ENCODE results near the gene GLP1R. TPM values are rescaled to one million over a fixed set of nuclear protein-coding genes. Genes with fewer than 3 reads are reported as not detected.

GLP1R gene
- total RNA-seq (ENCODE audit: low replicate concordance) = not detected in 2 replicates

DNA sequence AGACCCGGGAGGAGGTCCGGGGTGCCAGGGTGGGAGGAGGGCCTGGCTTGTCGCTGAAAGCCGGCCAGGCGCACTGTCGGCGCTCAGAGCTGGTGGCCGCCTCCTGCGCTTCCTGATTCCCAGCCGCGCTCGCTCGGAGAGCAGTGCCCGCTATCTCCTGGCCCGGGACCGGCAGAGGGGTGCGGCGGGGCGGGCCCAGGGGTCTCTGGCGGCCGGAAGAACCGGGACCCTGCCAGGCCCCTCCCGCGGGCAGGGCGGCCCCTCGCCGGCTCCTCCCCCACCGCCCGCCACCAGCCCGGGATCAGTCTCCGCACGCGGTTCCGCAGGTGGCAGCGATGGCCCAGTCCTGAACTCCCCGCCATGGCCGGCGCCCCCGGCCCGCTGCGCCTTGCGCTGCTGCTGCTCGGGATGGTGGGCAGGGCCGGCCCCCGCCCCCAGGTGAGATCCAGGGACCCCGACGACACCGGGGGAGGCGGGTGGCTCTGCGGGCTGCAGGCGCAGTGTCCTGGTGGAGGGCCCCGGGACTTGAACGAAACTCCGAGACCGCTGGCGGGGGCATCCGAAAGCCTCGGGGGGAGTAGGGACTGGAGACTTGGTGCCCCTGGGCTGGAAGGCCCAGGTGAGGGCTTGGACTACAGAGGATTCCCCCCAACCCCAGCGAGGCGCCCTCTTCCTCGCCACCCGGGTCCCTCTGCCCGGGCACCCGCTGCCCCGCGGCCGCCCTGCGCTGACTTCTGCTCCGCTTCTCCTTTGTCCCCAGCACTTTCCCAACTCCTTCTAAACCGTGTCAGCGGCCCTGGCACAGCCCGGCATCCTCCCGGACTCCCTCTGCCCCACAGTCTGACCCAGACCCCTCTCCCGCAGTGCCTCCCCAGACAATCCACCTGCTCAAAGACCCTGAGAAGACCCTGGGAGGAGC lies at the start of gene GLP1R:
TSS of gene GLP1R (plus strand) at position 301 of the 919 bp plus-strand sequence. CDS start at position 361, 60 bp downstream.

DNA sequence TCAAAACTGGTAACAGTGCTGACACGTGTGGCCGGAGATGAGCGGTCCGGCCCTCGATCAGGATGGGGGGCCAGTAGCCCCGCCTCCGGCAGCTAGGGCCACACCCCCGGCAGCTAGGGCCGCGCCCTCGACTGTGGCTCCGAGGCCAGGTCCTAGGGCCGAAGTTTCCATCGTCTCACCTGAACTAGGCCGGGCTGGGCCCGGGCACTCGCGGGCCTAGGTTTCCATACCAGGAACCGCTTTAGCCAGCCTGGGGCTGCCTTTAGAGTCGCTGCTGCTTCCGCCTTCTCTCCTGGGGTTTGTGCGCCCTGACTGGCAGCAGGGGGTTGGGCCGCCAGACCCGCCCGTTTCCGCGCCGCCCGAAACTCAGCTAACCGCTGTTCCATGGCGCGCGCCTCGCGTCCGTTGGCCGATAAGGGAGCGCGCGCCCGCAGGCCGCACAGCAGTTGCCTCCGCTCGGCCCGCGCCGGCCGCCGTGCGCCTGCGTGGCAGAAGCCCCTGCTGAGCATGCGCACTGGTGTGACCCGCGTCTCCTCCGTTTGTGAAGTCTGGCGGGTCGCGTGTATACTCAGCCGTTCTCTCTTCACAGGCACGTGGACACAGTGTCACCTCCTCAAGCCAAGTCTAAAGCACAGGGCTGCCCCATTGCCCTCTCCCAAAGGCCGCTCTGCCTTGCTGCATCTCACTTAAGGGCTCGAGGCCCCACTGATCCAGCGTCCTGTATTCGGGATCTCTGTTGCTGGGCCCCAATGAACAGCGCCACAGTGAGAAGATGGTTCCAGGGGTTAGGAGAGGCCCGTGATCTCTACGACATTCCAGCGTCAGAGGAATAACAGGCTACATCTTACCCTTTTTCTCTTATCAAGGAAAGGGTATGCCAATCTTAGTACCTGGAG lies 66.4 kb downstream of the GLP1R start, which contains the start of gene SAYSD1:
TSS of gene SAYSD1 (minus strand) at position 483 of the 896 bp plus-strand sequence. CDS start at position 386, 97 bp downstream.

Other genes starting within 250 kb of the GLP1R start
- gene SAYSD1, start 66.4 kb downstream of the GLP1R start, total RNA-seq (ENCODE audit: low replicate concordance) = 7.1 and 14.4 TPM in 2 replicates
- gene KCNK5, start 180.7 kb downstream of the GLP1R start, total RNA-seq (ENCODE audit: low replicate concordance) = not detected in 2 replicates

Measured in smooth muscle cell of the coronary artery (primary cell).